SW 1271 (cell line): Measurements from ENCODE around the gene SCMH1.
A peak's percentile ranks its signal among the peaks of the same experiment; 100 is the strongest.

Experiments
- DNase-seq, 2 experiments: peaks; one replicate each; lab custom pipeline; 2025; lab: John Stamatoyannopoulos, UW

The SCMH1 gene

GRCh38 chr1:41024953-41025352 is 217.2 kb downstream of the SCMH1 start:
- no peak for DNase-seq

- peak in 1 of 2 experiments; percentile 31 for DNase-seq
Measured at GRCh38 chr1:41023279-41023990, 218.7 kb downstream of the SCMH1 start.

GRCh38 chr1:41022424-41022823 is 219.7 kb downstream of the SCMH1 start:
- DNase-seq, result no peak

- DNase-seq, result no peak
Measured at GRCh38 chr1:41021526-41022308, 220.4 kb downstream of the SCMH1 start, which contains the start of gene SLFNL1. SLFNL1 (minus strand) TSS chr1:41021725; CDS start chr1:41020660, 1,065 bp downstream.

GRCh38 chr1:41020654-41021053 is 221.5 kb downstream of the SCMH1 start:
- DNase-seq, result no peak

GRCh38 chr1:41020109-41020576 is 222.0 kb downstream of the SCMH1 start:
- no peak for DNase-seq

- DNase-seq, result no peak
Measured at GRCh38 chr1:41019353-41019745, 222.8 kb downstream of the SCMH1 start.

- DNase-seq, result no peak
Measured at GRCh38 chr1:41018018-41018410, 224.1 kb downstream of the SCMH1 start.

- DNase-seq, result no peak
Measured at GRCh38 chr1:41017141-41018017, 224.7 kb downstream of the SCMH1 start.

- DNase-seq, result no peak
Measured at GRCh38 chr1:41015897-41016470, 226.1 kb downstream of the SCMH1 start.

- no peak for DNase-seq
Measured at GRCh38 chr1:41015281-41015896, 226.7 kb downstream of the SCMH1 start.

GRCh38 chr1:41014871-41015270 is 227.2 kb downstream of the SCMH1 start:
- no peak for DNase-seq

- DNase-seq, result no peak
Measured at GRCh38 chr1:41013796-41014195, 228.3 kb downstream of the SCMH1 start.

GRCh38 chr1:41013024-41013423 is 229.1 kb downstream of the SCMH1 start:
- DNase-seq, result no peak

GRCh38 chr1:41010345-41010744 is 231.8 kb downstream of the SCMH1 start:
- no peak for DNase-seq

- DNase-seq, result no peak
Measured at GRCh38 chr1:41009466-41009865, 232.6 kb downstream of the SCMH1 start.

- no peak for DNase-seq
Measured at GRCh38 chr1:41006942-41007865, 234.9 kb downstream of the SCMH1 start.

GRCh38 chr1:41005876-41006275 is 236.2 kb downstream of the SCMH1 start:
- DNase-seq, result no peak

- peak; percentile 78 to 93 for DNase-seq
Measured at GRCh38 chr1:41003640-41004220, 238.4 kb downstream of the SCMH1 start.

GRCh38 chr1:41003127-41003639 is 238.9 kb downstream of the SCMH1 start:
- DNase-seq, result no peak
